ENCODE results near the gene NOP9.
"Not testable (repeated sequence)": the region's sequence is repeated elsewhere in the genome, so short reads cannot be mapped to it uniquely, and the experiment has no call there.

NOP9 gene

GRCh38 chr14:24353559-24354481 is 54.2 kb downstream of the NOP9 start:
- peak; percentile 77 for DNase-seq (ENCODE audit: low read depth)

- not testable (repeated sequence) for DNase-seq (ENCODE audit: low read depth)
Measured at GRCh38 chr14:24354482-24354825, 54.8 kb downstream of the NOP9 start.

DNA sequence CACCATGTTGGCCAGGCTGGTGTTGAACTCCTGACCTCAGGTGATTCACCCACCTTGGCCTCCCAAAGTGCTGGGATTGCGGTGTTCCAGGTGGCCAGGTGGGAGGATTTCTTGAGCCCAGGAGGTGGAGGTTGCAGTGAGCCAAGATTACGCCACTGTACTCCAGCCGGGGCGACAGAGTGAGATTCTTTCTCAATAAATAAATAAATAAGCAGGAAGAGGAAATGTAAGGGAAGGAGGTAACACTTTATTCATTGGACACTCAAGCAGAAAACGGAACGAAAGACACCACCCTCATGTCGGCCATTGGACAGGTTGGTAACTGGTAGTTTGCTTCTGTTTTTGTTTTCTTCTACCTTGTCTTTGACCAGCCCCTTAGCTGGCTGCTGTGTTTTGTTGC is 55.4 kb downstream of the NOP9 start:
- no peak for DNase-seq (ENCODE audit: low read depth)

DNA sequence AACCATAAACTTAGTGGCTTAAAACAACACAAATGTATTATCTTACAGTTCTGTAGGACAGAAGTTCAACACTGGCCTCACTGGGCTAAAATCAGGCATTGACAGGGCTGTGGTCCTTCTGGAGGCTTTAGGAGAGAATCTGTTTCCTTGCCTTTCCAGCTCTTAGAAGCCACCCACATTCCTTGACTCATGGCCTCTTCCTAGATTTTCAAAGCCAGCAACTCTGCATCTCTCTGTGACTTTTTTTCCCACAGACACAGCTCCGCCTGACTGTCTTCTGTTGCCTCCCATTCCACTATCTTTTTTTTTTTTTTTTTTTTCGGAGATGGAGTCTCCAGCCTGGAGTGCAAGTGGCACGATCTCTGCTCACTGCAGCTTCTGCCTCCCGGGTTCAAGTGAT is 56.6 kb downstream of the NOP9 start:
- DNase-seq (ENCODE audit: low read depth), result no peak
